ENCODE results near the gene DTX3L. TPM values are rescaled to one million over a fixed set of nuclear protein-coding genes. Genes with fewer than 3 reads are reported as not detected.

Gene DTX3L
- total and polyA plus RNA-seq, 2 of the 13 experiments (the other 11 are each of a cell fraction or from before 2014, with no cell fraction given): 2.5 to 10.9 TPM

DNA sequence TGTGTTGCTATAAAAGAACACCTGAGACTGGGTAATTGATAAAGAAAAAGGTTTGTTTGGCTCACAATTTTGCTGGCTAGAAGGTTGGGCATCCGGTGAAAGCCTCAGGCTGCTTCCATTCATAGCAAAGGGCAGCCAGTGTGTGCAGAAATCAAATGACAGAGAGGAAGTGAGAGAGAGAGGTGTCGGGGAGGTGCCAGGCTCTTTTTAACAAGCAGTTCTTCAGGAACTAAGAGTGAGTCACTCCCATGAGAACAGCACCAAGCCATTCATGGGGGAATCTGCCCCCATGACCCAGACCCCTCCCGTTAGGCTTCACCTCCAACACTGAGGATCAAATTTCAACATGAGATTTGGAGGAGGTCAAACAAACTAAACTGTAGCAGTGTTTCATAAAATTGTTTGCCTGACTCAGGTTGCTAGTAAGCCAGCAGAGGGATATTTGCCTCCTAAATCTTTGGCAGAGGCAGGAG lies 8.8 kb downstream of the DTX3L start (continued):
- TF ChIP-seq, protein P1, sequence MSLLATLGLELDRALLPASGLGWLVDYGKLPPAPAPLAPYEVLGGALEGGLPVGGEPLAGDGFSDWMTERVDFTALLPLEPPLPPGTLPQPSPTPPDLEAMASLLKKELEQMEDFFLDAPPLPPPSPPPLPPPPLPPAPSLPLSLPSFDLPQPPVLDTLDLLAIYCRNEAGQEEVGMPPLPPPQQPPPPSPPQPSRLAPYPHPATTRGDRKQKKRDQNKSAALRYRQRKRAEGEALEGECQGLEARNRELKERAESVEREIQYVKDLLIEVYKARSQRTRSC (CRISPR knock-in tag; IDR thresholded peaks at IDR 0.05; ENCODE audit: low read depth): no peak
- TF ChIP-seq ZNF644 (CRISPR knock-in tag; IDR thresholded peaks at IDR 0.05; ENCODE audit: low read depth) (peak; percentile 76), MAFF (IDR thresholded peaks at IDR 0.05; ENCODE audit: low read depth, low read length) (no peak), SRF (IDR thresholded peaks at IDR 0.05; ENCODE audit: low read depth, low read length) (no peak), SIN3B (IDR thresholded peaks at IDR 0.05; ENCODE audit: low read length) (no peak), ZNF564 (CRISPR knock-in tag; IDR thresholded peaks at IDR 0.05) (no peak), ZNF234 (CRISPR knock-in tag; conservative IDR thresholded peaks at IDR 0.05) (no peak), ZNF546 (CRISPR knock-in tag; conservative IDR thresholded peaks at IDR 0.05) (no peak), ZEB1 (IDR thresholded peaks at IDR 0.05; ENCODE audit: insufficient replicate concordance, low read depth) (no peak), ZNF232 (CRISPR knock-in tag; IDR thresholded peaks at IDR 0.05; ENCODE audit: borderline replicate concordance) (0 out of 2 replicates have a peak, but pooled peaks have one; percentile 21), RBM22 (optimal IDR thresholded peaks at IDR 0.05; ENCODE audit: low read length) (no peak), ARHGAP35 (CRISPR knock-in tag; IDR thresholded peaks at IDR 0.05; ENCODE audit: borderline replicate concordance) (no peak)
- TF ChIP-seq, protein P2, sequence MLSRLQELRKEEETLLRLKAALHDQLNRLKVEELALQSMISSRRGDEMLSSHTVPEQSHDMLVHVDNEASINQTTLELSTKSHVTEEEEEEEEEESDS (CRISPR knock-in tag; IDR thresholded peaks at IDR 0.05; ENCODE audit: borderline replicate concordance): no peak
- TF ChIP-seq, protein P3, sequence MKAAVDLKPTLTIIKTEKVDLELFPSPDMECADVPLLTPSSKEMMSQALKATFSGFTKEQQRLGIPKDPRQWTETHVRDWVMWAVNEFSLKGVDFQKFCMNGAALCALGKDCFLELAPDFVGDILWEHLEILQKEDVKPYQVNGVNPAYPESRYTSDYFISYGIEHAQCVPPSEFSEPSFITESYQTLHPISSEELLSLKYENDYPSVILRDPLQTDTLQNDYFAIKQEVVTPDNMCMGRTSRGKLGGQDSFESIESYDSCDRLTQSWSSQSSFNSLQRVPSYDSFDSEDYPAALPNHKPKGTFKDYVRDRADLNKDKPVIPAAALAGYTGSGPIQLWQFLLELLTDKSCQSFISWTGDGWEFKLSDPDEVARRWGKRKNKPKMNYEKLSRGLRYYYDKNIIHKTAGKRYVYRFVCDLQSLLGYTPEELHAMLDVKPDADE (CRISPR knock-in tag; IDR thresholded peaks at IDR 0.05): no peak
- TF ChIP-seq, protein P4, sequence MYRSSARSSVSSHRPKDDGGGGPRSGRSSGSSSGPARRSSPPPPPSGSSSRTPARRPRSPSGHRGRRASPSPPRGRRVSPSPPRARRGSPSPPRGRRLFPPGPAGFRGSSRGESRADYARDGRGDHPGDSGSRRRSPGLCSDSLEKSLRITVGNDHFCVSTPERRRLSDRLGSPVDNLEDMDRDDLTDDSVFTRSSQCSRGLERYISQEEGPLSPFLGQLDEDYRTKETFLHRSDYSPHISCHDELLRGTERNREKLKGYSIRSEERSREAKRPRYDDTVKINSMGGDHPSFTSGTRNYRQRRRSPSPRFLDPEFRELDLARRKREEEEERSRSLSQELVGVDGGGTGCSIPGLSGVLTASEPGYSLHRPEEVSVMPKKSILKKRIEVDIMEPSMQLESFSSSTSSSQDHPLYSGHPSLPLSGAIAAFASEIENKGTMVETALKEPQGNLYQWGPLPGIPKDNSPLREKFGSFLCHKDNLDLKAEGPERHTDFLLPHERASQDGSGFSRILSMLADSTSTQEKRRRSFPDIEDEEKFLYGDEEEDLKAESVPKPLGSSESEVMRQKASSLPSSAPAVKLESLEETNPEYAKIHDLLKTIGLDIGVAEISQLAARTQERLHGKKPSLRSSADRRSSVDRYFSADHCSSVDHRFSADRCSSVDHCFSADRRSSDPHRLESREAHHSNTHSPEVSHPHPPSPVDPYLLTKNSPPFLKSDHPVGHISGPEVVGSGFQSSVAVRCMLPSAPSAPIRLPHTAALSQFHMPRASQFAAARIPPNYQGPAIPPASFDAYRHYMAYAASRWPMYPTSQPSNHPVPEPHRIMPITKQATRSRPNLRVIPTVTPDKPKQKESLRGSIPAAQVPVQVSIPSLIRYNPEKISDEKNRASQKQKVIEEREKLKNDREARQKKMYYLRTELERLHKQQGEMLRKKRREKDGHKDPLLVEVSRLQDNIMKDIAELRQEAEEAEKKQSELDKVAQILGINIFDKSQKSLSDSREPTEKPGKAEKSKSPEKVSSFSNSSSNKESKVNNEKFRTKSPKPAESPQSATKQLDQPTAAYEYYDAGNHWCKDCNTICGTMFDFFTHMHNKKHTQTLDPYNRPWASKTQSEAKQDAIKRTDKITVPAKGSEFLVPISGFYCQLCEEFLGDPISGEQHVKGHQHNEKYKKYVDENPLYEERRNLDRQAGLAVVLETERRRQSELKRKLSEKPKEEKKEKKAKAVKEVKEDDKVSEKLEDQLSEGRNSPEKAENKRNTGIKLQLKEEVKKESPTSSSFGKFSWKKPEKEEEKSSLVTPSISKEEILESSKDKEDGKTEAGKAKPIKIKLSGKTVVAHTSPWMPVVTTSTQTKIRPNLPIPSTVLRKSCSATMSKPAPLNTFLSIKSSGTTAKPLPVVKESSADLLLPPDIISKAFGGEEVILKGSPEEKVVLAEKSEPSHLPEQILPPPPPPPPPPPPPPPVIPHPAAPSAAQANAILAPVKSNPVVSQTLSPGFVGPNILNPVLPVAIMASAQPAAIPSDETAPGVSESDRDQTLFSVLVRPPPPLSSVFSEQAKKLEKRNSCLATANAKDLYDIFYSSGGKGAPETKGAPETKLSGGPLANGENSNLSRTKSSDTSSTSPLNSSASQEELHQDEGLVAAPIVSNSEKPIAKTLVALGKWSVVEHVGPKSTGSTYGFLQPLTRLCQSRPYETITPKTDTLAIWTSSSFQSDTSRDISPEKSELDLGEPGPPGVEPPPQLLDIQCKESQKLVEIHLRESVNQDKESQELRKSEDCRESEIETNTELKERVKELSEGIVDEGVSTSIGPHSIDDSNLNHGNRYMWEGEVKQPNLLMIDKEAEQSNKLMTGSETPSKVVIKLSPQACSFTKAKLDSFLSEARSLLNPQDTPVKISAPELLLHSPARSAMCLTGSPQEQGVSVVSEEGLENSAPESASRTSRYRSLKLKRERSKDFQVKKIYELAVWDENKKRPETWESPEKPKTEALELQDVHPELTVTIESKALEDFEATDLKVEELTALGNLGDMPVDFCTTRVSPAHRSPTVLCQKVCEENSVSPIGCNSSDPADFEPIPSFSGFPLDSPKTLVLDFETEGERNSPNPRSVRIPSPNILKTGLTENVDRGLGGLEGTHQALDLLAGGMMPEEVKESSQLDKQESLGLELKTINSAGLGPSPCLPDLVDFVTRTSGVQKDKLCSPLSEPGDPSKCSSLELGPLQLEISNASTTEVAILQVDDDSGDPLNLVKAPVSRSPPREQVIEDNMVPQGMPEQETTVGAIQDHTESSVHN (CRISPR knock-in tag; IDR thresholded peaks at IDR 0.05): no peak
- TF ChIP-seq, protein P5, sequence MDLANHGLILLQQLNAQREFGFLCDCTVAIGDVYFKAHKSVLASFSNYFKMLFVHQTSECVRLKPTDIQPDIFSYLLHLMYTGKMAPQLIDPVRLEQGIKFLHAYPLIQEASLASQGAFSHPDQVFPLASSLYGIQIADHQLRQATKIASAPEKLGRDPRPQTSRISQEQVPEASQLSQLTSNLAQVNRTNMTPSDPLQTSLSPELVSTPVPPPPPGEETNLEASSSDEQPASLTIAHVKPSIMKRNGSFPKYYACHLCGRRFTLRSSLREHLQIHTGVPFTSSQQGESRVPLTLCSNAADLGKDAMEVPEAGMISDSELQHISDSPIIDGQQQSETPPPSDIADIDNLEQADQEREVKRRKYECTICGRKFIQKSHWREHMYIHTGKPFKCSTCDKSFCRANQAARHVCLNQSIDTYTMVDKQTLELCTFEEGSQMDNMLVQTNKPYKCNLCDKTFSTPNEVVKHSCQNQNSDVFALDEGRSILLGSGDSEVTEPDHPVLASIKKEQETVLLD (CRISPR knock-in tag; IDR thresholded peaks at IDR 0.05; ENCODE audit: low read depth): no peak
- TF ChIP-seq, protein P6, sequence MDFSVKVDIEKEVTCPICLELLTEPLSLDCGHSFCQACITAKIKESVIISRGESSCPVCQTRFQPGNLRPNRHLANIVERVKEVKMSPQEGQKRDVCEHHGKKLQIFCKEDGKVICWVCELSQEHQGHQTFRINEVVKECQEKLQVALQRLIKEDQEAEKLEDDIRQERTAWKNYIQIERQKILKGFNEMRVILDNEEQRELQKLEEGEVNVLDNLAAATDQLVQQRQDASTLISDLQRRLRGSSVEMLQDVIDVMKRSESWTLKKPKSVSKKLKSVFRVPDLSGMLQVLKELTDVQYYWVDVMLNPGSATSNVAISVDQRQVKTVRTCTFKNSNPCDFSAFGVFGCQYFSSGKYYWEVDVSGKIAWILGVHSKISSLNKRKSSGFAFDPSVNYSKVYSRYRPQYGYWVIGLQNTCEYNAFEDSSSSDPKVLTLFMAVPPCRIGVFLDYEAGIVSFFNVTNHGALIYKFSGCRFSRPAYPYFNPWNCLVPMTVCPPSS (IDR thresholded peaks at IDR 0.05): no peak

Measured in HepG2 (cell line).